H1 (cell line): ENCODE measurements around the gene PKDREJ.

Experiments used
- BRCA1 ChIP-seq: IDR thresholded peaks from 2 replicates; pipeline ENCODE4 v1.6.1; 2012; ENCODE audit warnings: low read depth, low read length, improper control_type of control experiment
- JUND ChIP-seq: IDR thresholded peaks from 2 replicates; pipeline ENCODE4 v1.6.1; 2011; ENCODE audit warnings: mild to moderate bottlenecking, improper control_type of control experiment, low read length
- POLR2A ChIP-seq, 2 experiments: IDR thresholded peaks; 1 replicate in 1 of 2; 2 replicates in 1 of 2; pipeline ENCODE4 v1.6.1; 2011; ENCODE audit warnings: low read depth in 2 of 2, low read length in 2 of 2, mild to moderate bottlenecking in 2 of 2; ENCODE audit errors: control extremely low read depth in 1 of 2
- TF ChIP-seq, protein P1 (sequence below), 3 experiments: IDR thresholded peaks; 1 replicate in 2 of 3; 2 replicates in 1 of 3; pipeline versions ENCODE4 v1.5.1 to v1.6.1; 2011; ENCODE audit warnings: low read length in 3 of 3, mild to moderate bottlenecking in 3 of 3, inconsistent platforms in 2 of 3, low read depth in 1 of 3, moderate library complexity in 1 of 3; ENCODE audit not compliant: insufficient read depth in 1 of 3; ENCODE audit errors: control extremely low read depth in 1 of 3

DNA sequence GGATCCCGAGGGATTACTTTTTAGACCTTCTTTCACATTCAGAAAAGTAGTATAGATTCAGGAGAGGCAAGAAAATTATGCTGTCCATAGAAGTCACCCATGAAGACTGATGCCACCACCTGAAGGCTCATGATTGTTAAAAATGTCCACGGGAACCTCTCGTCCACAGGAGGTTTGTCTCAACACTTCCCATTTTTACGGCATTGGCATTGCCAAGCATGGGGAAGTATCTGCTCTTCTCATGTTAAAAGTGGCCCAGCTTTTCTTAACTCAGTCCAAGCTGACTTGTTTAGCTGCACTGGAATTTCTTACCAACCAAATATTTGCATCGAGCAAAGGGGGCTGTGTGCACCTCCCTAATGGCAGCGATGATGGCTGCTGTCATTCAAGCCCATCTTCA is 22.6 kb downstream of the PKDREJ start:
- no peak for TF ChIP-seq JUND
- TF ChIP-seq, protein P1, sequence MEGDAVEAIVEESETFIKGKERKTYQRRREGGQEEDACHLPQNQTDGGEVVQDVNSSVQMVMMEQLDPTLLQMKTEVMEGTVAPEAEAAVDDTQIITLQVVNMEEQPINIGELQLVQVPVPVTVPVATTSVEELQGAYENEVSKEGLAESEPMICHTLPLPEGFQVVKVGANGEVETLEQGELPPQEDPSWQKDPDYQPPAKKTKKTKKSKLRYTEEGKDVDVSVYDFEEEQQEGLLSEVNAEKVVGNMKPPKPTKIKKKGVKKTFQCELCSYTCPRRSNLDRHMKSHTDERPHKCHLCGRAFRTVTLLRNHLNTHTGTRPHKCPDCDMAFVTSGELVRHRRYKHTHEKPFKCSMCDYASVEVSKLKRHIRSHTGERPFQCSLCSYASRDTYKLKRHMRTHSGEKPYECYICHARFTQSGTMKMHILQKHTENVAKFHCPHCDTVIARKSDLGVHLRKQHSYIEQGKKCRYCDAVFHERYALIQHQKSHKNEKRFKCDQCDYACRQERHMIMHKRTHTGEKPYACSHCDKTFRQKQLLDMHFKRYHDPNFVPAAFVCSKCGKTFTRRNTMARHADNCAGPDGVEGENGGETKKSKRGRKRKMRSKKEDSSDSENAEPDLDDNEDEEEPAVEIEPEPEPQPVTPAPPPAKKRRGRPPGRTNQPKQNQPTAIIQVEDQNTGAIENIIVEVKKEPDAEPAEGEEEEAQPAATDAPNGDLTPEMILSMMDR (IDR thresholded peaks at IDR 0.05; ENCODE audit: control extremely low read depth in 1 of 3, insufficient read depth in 1 of 3, low read depth in 1 of 3, low read length in 3 of 3): no peak
- no peak for TF ChIP-seq POLR2A (IDR thresholded peaks at IDR 0.05; ENCODE audit: control extremely low read depth in 1 of 2, low read depth in 2 of 2, low read length in 2 of 2)
- TF ChIP-seq BRCA1: no peak
